NCI-H526 (cell line): ENCODE data around the gene HMGB1.
"Not testable (repeated sequence)": the region's sequence is repeated elsewhere in the genome, so short reads cannot be mapped to it uniquely, and the experiment has no call there.

Experiments used
- DNase-seq, 2 experiments: peaks; one replicate each; lab custom pipeline; 2025; lab: John Stamatoyannopoulos, UW

The HMGB1 gene

DNA sequence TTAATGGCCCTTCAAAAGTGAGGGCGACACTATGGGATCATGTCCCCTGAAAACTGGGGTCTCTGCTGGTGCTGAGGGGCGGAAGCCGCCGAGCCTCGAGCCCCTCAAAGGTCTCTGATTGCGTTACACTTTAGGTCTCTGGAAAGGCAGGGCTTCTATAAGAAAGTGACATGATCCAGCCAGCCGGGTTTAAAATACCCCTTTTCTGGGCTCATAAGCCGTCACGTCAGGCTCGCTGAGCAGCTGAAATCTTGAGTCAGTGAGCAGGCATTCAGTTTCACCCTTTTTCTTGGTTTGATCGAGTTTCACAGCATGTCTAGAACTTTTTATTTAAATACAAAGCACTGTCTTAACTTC is 600 bp upstream of the HMGB1 start:
- peak in 1 of 2 experiments; percentile 83 for DNase-seq

DNA sequence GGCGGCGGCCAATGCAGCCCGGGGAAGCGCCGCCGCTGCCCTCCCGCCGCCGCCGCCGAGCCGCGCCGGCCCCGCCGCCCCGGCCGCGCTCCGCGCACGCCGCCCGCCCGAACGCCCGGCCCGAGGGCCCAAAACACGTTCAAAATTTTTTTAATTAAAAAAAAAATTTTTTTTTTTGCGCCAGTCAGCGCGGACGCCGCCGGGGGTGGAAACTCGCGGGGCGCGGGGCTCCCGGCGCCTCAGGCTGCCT is 468 bp downstream of the HMGB1 start:
- no peak for DNase-seq

DNA sequence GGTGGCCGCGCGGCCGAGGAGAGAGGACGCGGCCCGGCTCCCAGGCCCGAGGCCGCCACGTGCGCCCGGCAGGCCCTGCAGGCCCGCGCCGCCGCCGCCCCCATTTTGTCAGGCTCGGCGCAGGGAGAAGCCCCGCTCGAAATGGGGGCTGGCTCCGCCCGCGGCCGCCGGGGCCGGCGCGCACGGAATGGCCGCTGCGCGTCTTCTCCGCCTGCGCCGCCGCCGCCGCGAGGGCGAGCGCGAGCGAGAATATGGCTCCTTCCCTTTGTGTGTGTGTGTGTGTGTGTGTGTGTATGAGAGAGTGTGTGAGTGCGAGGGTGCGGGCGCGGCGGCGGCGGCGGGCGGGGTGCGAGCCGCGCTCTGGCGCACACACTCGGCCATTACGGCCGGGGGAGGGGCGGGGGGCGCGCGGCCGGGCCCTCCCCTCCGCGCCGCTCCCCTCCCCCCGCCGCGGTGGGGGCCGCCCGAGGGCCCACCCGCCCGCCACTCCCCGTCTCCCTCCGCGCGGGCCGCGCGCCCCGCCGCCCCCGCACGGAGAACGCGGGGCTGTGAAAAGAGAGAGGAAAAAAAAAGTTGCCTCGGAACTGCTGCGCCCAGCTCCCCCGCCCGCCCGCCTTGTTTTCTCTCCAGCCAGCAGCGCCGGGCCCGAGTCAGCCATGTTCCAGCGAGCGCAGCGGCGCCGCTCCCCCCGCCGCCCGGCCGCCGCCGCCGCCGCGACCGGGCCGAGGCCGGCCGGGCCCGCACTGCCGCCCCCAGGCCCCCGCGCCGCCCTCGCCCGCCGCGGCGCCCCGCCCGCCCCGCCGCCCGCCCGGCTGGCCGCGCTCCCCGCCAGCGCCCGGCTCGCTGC is 1.0 kb downstream of the HMGB1 start:
- peak; percentile 28 to 90 for DNase-seq

DNA sequence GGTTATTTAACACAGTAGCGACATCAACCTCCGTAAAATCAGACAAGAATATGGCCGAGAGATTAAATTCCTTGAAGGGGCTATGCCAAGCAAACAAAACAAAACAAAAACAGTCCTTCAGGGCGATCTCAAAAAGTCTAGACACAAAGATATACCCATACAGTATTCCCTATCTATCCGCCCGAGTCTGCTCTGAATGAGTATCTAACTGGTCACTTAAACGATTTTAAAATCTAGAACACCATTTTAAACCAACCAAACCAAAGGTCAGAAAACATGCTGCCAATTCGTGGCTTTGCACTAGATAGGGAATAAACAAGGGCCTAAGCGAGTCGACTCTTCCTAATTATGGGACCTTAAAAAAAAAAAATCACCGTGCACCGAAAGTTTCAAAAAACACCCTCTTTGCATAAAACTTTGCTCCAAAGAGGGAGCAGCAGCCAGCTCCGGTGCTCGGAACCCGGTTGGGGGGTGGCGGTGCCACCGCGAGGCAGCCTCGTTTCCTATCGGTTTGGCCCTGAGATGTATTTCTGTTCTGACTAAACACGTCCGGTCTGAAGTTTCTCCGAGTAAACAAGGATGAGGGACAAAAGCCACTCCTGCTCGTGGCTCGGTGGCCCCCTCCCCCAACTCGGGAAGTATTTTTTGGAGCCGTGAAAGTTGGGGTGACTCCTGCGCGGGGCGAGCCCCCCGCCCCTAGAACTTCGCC is 1.8 kb downstream of the HMGB1 start:
- peak in 1 of 2 experiments; percentile 72 for DNase-seq

DNA sequence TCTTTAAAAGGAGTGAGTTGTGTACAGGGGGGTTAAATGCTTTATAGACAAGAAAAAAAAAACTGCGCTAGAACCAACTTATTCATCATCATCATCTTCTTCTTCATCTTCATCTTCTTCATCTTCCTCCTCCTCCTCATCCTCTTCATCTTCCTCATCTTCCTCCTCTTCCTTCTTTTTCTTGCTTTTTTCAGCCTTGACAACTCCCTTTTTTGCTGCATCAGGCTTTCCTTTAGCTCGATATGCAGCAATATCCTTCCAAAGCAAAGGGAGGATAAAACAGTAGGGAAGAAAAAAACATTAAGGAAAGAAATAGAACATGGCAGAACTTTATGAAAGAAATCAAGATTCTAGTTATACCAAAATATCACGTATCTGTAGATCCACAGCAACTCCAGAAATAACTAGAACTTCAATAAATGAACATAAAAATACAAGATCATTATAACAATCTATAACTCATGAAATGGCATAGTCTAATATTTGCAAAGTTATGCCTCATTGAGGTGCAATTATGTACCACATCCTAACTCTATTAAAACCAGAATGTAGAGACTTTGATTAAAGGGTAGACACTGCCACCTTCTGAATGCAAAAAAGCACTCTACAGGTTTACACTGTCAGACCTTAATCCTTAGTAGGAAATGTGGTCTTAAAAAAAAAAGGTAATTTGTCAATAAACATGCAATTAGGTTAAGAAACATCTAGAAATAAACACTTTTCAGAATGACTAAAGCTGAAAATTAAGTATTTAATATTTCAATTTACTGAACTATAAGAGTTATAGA is 4.3 kb downstream of the HMGB1 start:
- DNase-seq: peak in 1 of 2 experiments; percentile 28

DNA sequence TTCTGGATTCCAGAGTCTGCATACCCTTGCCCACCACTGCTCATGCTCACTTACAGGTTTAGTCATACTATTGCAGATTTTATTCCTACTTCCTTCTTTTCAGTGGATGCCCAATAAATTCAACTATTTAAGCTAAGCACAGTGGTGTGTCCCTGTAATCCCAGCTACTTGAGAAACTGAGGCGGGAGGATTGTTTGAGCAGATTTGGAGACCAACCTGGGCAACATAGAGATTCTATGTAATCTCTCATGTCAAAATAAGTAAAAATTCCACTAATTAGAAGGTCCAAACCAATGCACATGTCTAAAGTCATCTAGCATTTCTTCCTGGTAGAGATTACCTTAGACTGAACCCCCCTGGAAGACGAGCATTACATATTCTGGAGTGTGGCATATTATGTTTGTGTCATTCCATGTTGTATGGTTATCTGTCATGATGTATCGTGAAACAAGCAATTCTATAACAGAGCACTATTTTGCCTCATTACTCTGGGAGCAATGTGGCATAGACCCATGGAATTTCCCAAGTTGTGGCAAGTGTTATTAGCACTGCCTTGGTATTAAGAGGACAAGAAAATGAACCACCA is 8.3 kb downstream of the HMGB1 start:
- no peak for DNase-seq

DNA sequence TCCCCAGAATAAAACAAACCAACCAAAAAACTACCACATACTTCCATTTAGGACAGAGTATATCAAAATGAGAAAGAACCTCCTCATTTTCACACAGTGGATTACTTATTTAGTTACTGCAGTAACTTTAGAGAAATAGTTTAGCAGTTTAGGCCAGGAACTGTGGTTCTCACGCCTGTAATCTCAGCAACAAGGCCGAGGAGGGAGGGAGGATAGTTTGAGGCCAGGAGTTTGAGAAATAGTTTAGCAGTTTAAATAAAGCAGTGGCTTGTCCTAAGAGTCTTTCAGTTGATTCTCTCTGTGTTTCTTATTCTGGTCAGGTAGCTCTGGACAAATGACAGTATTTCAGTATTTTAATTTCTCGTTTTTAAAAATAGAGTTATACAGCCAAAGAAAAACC is 9.4 kb downstream of the HMGB1 start:
- no peak for DNase-seq

DNA sequence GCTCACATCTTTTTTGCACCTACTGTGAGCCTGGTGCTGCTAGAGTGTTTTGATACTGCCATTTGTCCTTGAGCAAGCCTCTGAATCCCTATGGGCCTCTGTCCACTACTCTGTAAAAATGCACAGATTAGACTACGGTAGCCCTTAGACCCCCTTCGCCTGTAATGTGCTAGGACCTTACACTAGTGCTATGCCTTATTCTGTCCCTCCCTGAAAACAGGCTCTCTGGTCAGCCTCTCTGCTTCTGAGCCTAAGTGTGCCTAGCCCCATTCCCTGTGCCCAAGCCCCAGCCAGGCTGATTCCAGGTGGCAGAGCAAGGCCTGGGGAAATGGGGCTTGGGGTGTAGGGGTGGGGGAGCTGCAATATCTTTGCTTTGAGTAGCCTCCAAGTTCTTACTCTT is 10.7 kb downstream of the HMGB1 start:
- no peak for DNase-seq

DNA sequence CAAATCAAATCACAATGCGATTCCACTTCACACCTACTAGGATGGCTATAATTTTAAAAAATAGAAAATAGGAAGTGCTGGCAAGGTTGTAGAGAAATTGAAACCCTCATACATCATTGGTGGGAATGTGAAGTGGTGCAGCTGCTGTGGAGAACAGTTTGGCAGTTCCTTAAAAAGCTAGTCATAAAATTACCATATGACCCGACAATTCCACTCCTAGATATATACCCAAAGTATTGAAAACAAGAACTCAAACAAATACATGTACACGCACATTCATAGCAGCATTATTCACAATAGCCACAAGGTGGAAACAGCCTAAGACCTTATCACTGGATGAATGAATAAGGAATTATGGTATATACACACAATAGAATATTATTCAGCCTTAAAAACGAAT is 12.0 kb downstream of the HMGB1 start:
- DNase-seq: peak in 1 of 2 experiments; percentile 33

DNA sequence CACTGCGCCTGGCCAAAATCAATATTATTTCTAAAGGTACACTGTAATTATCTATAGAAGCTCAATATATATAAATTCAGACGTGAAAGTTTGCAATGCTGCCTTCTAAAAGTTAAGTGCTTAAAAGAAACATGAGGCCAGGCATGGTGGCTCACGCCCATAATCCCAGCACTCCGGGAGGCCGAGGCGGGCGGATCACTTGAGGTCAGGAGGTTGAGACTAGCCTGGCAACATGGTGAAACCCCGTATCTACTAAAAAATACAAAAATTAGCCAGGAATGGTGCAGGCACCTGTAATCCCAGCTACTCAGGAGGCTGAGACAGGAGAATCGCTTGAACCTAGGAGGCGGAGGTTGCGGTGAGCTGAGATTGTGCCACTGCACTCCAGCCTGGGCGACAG is 14.3 kb downstream of the HMGB1 start:
- DNase-seq: not testable (repeated sequence)

DNA sequence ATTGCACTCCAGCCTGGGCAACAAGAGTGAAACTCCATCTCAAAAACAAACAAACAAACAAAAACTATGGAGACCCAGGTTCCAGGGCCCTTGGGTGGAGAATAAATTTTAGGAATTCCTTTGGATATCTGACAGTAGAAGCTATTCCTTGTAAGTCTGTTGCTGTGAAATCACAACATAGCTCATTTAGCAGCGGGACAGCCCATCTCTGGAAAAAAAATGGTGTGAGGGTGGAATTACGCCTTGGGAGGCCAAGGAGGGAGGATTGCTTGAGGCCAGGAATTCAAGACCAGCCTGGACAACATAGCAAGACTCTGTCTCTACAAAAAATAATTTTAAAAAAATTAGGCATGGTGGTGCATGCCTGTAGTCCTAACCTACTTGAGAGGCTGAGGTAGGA is 15.7 kb downstream of the HMGB1 start:
- no peak for DNase-seq

DNA sequence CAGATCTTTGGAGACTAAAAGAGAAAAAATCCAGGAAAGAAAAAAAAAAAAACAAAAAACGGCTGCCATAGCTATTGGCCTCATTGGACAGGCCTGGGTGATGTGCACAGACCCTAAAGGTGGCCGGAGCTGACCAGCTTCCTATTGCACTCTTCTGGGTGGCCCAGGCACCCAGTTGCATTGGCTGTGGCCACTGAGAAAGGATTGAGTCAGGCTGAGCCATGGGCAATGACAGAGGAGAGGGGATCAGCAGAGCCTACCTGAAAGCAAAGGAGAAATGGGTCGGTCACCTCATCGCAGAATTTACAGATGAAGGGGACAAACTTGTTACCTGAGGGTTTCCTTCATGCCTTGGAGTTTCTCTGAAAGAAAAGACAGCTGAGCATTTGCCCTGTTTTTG is 17.3 kb downstream of the HMGB1 start:
- no peak for DNase-seq

DNA sequence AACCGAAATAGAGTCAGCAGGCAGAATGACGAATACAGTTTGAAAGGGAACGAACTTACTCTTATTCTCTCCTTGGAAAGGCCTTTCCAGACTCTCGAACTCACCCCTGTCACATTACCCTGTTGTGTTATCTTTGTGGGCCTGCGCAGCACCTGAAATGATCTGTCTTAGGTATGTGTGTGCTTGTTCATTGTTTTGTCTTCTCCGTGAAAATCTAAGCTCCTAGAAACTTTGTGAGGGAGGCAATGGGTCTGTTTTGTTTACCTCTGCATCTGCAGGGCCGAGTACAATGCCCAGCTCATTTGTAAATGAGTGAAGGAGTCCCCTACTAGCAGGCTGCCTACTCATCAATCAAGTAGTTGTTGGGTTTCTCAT is 19.6 kb downstream of the HMGB1 start:
- DNase-seq: no peak

DNA sequence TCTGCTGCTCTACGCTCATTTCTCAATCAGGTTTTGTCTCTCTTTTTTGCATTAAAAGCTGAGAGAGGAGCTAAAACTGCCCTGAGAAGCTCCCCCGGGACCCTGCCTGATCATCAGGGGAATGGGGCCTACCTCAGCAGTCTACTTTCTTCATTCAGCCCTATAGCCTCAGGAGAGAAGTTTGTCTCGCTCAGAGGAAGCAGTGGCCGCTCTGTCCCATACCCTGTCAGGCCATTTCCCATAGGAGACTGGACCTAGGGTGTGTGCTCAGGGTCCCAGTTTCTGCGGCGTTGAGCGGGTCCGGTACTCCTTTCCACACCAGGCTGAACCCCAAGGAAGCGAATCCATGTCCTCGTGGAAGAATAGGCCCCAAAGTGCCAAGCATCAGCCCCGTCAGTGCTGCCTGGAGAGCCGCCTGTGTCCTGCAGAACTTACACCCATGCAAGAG is 21.8 kb downstream of the HMGB1 start:
- DNase-seq: peak in 1 of 2 experiments; percentile 32

DNA sequence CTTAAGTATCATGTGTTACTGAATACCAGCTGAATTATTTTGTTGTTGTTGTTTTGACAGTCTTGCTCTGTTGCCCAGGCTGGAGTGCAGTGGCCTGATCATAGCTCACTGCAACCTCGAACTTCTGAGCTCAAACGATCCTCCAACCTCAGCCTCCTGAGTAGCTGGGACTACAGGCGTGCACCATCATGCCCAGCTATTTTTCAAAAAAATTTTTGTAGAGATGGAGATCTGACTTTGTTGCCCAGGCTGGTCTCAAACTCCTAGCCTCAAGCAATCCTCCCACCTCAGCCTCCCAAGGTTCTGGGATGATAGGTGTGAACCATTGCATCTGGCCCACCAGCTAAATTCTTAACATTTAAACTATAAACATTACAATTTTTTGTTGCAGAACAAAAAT is 22.2 kb downstream of the HMGB1 start:
- DNase-seq: not testable (repeated sequence)

DNA sequence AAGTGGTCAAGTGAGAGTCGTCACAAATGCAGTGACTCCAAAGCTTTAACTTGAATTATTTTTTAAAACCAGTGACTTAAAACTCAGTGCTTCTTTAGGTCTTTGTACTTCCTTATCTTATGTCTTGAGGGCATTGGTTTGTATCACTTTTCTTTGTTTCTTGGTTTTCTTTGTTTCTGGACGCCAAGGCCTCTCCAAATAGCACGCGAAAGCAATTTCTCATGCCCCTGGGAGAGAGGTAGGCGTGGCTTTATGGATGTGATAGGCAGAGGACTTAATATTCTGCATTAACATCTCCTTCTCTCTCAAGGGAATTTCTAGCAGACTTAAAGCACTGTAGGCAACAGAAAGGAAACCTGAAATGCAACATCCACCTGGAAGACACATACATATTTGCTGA is 22.8 kb downstream of the HMGB1 start:
- DNase-seq: no peak

DNA sequence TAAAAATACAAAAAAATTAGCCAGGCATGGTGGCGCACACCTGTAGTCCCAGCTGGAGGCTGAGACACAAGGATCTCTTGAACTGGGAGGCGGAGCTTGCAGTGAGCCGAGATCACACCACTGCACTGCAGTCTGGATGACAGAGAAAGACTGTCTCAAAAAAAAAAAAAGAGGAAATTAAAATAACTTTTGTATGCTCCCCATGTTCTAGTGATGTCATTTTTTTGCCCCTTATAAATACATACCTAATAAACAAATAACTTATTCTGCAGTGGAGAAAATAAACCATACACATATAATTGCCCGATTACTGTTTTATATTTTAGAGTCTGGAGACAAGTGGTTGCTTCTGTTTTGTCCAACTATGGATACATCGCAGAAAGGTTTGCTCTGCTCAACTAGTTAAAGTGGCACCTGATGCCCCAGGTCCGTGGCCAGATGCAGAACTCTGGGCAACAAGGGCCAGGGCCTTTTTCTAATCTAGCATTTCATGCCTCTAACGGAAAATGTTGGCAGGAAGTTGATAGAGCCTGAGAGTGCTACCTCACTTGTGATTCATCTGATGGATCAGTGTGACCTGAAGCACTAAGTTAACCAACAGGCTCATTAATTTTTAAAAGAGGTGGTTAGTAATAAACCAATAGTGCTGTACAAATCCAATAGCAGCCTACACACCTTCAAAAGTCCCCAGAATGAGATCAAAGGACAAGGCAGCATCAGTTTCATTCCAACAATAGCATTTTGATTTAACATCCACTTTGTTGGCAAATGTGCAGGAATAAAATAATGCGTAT is 24.6 kb downstream of the HMGB1 start:
- DNase-seq: no peak

DNA sequence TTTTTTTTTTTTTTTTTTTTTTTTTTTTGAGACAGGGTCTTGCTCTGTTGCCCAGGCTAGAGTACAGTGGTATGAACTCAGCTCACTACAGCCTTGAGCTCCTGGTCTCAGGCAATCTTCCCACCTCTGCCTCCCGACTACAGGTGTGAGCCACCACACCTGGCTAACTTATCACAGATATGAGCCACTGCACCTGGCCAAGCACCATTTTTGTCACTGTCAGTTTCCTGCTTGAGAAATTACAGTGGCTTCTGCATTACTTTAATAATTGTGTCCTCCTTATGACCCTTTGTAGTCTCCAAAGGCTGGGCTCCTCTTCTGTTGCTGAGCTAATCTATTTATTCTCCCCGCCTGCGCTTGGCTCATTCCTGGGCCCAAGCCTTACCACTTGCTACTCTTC is 27.4 kb downstream of the HMGB1 start:
- no peak for DNase-seq

DNA sequence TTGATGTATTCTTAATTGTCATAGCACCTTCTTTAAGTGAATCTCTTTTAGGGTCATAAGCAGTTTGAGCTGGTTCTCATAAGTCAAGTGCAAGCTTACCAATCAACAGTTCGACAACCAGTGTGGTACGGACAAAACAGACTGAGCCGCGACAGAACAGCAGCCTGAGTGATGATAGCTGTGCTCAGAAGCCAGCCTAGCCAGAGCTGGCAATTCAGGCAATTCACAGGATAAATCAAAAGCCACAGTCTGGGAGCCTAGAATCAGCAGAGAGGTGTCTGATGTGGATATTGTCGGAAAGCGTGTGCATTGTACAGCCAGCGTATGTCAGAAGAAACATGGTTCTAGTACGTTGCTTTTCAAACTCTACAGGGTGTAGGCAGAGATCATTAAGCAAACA is 28.6 kb downstream of the HMGB1 start:
- DNase-seq: no peak

DNA sequence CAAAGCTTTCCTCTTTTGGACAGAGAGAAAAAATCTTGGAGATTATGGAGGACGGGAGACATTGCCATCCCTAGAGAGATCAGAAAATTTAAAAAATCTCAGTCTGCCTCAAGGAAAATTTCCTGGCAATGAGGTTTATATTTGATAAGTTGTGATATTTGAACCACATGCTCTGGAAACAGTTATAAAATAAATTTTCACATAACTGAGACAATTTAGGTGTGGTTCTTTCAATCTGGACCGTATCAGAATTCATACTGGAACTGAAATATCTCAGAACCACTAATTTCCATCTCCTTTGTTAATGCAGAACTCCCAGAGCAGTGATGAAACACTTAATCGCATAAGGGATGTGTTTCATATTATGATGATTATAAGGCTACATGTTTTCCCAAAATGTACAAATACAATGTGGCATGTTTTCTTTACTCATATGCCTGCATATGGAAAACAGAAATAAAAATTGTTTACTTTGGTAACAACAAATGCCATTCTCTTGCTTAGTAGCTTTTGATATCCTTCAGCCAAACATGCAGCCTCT is 29.8 kb downstream of the HMGB1 start:
- DNase-seq: no peak

DNA sequence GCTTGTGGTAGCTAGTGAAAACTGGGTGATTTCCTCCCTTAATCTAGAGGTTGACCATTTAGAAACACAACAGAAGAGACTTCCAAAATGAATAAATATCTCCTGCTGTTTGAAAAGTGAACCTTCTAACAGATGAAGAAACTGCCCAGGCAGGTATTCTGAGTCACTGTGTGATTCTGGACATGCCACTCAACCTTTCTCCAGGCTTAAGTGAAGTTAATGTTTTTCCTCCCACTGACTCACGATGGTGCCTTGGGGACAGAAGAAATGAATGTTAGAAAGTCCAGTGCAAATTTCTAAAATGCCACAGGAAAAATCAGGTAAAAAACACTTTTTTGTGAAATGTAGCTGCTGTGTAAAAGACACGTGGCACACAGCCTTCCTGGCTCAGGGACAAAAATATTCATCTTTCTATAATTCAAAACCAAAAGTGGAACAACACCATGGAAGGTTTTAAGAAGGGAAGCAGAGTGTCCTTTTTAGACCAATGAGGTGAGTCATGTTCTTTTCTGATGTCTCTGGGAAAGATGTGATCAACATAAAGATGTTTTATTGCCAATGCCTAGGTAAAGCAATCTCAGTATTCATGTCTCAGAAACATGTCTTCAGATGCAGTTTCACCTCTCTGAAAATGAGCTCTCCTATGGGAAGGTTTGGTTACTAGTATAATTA is 34.3 kb downstream of the HMGB1 start:
- no peak for DNase-seq
